Omental fat pad (tissue), 4 donors: Measurements from ENCODE around the gene SHISA9. TPM values are rescaled to one million over a fixed set of nuclear protein-coding genes. Genes with fewer than 3 reads are reported as not detected.

ENCODE experiments used
- ATAC-seq: fragments of 150-250 bp; one replicate; pipeline ENCODE4 v1.9.1; 2016; ENCODE audit warnings: mild to moderate bottlenecking, moderate library complexity; ENCODE audit not compliant: low FRiP score
- DNase-seq: peaks from one replicate; pipeline ENCODE4 v3.0.0-alpha.2; 2019; ENCODE audit warnings: low spot score
- total RNA-seq, 4 donors: library from RNA; depleted of rRNA; stranded (reverse); fragments of >200 nt; gene quantifications; one replicate each; pipeline ENCODE4 v1.1.0, GENCODE V29; 2016
- TF ChIP-seq, protein P1 (sequence below), 3 donors: fragments of 450-650 bp; IDR thresholded peaks; one replicate each; pipeline ENCODE4 v1.5.1; 2016 to 2017; ENCODE audit warnings: antibody characterized with exemption in 3 of 3, mild to moderate bottlenecking in 3 of 3, moderate library complexity in 2 of 3

SHISA9 gene
- total RNA-seq, 4 donors from 2014 or later: 1.1 TPM; not detected in 3

DNA sequence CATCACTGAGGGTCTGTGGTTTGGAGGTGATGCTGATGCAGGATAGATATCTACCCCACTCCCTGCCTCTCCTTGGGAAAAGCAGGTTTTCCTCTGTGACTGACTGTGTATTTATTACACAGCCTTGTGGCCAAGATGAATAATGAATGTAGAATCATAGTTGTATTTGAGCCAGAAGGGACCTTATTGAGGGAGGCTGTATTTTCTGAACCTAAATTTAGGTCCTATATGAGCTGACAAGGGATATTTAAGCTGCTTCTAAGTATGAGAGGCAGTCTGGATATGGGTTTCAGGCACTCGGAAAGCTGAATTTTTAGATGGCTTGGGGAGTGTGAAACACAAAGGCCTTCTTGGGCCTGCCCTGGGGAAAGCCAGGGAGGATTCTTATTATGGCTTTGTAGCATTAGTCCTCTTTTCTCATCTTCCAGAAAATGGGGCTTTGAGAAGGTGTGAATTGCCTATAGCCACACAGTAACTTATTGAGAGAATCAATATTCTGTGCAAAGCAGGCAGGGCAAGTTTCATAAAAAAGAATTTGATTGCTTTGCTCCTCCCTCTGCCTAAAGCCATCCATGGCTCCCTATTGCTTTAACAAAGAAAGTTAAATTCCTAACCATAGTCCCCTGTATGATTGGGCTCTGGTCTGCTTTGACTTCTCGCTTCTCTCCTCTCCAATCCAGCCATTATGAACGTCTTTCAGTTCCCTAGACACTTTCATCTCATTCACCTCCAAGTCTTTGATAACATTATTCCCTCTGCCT is 144.8 kb downstream of the SHISA9 start:
- ATAC-seq: no peak
- no peak for DNase-seq
- TF ChIP-seq, protein P1, sequence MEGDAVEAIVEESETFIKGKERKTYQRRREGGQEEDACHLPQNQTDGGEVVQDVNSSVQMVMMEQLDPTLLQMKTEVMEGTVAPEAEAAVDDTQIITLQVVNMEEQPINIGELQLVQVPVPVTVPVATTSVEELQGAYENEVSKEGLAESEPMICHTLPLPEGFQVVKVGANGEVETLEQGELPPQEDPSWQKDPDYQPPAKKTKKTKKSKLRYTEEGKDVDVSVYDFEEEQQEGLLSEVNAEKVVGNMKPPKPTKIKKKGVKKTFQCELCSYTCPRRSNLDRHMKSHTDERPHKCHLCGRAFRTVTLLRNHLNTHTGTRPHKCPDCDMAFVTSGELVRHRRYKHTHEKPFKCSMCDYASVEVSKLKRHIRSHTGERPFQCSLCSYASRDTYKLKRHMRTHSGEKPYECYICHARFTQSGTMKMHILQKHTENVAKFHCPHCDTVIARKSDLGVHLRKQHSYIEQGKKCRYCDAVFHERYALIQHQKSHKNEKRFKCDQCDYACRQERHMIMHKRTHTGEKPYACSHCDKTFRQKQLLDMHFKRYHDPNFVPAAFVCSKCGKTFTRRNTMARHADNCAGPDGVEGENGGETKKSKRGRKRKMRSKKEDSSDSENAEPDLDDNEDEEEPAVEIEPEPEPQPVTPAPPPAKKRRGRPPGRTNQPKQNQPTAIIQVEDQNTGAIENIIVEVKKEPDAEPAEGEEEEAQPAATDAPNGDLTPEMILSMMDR (IDR thresholded peaks at IDR 0.05): no peak

DNA sequence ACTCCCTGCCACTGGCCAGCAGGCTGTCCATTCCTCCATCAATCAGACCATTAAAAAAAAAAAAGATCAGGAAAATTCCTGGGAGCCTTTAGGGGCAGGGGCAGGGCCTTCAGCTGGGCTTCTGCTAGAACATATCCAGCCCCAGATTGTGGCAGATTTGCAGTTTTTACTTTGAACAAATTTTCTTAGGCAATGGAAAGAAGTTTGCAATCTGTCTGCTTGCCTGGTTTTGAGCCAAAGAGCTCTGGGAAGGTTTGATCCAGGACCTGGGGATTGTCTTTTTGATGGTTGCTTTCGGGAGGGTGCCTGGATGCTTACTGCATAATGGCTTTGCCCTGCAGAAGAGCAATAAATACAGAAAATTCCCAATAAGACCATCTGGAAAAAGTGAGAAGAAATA is 145.9 kb downstream of the SHISA9 start:
- DNase-seq (no peak), ATAC-seq (no peak)
- TF ChIP-seq, protein P1 (IDR thresholded peaks at IDR 0.05): no peak

DNA sequence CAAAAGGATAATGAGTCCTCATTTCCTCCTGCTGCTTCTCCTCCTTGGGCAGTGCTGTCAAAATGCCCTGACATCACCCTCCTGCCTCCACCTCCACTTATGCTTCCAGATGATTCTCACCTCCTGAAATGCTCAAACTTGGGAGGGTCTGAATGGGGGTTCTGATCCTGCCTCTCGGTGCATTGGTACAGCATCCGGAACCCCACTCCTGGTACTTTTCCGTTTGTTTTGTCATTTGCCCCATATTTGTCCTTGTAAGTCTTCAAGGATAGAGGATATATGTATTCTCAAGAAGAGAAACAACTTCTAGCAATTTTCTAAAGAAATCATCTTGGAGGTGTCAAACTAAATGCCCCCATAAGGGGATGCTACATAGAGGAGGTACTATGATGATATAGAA is 148.3 kb downstream of the SHISA9 start:
- DNase-seq (no peak), ATAC-seq (no peak)
- TF ChIP-seq, protein P1 (IDR thresholded peaks at IDR 0.05): no peak

DNA sequence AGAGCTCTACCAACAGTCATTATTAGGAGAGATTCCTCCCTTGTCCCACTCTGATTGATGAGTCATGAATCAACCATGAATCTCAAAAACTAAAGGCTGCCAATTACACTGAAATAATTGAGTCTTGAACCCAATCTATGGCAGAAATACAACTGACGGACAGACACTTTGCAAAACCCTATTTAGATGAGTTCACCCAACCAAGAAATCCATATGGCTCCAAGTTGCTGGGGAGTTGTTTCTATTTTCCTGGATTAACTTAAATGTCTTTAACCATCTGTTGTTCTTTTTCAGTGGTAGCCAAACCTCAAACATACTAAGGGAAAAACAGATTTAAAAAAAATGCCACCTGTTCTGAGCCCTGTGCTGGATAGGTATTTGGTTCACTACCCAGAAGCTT is 151.0 kb downstream of the SHISA9 start:
- TF ChIP-seq, protein P1 (IDR thresholded peaks at IDR 0.05): no peak
- no peak for DNase-seq
- ATAC-seq: no peak

DNA sequence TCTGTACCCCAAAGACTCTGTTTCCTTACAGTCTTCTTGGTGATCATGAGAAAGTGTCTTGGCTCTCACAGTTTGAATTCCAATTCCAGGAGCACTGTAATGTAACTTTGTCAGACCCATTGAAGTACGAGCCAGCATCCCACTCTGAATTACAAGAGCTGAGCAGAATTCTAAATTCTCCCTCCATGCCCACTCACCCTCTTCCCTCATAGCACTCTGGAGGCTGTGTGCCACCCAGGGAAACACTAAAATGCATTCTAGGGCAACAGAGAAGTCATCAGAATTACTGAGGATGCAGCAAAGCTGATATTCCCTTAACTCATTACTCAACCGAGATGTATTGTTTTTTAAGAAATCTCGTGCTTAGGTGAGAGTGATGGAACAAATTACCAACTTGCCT is 154.1 kb downstream of the SHISA9 start:
- TF ChIP-seq, protein P1 (IDR thresholded peaks at IDR 0.05): no peak
- no peak for DNase-seq
- no peak for ATAC-seq

DNA sequence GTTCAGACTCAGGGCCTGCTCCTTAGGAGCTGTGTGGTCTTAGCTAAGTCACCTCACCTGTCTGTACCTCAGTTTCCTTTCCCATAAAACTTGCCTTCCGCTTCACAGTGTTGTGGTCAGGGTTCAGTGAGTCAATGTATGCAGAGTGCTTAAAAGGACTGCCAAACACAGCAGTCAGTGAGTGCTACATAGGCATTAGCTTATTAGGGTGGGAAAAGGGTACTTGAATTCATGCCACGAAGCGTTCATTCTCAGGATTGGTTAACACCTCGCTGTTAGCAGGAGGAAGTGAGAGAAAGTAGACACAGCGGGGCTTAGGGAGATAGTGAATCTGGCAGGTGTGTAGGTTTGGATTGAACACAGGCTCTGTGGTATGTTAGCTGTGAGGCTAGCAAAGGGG is 155.2 kb downstream of the SHISA9 start:
- DNase-seq (no peak), ATAC-seq (no peak)
- TF ChIP-seq, protein P1 (IDR thresholded peaks at IDR 0.05): no peak

DNA sequence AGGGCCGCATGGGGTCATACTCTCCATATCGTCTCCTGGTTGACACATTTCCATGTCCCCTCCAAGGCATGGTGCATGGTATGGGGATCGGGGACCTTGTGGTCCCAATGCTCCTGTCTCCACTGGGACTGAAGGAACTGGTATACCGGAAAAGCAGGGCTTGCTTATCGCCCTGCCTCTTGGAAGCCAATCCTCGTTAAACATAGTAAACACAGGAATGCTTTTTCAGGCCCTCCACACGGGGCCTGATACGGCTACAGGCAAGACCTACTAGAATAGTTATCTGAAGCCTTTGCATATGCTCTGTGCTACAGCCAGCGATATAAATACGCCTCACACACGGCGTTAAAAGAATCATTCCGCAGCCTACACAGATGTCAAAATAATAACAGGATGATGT is 159.5 kb downstream of the SHISA9 start:
- ATAC-seq (no peak), DNase-seq (no peak)
- TF ChIP-seq, protein P1 (IDR thresholded peaks at IDR 0.05): no peak
